GM18520 (cell line): ENCODE results near the gene MAEL.

Source experiments
- ATAC-seq: cut with Tn5 transposase; IDR thresholded peaks from one replicate; pipeline ENCODE4 v1.9.1; 2021; ENCODE audit not compliant: unreplicated experiment

The MAEL gene

DNA sequence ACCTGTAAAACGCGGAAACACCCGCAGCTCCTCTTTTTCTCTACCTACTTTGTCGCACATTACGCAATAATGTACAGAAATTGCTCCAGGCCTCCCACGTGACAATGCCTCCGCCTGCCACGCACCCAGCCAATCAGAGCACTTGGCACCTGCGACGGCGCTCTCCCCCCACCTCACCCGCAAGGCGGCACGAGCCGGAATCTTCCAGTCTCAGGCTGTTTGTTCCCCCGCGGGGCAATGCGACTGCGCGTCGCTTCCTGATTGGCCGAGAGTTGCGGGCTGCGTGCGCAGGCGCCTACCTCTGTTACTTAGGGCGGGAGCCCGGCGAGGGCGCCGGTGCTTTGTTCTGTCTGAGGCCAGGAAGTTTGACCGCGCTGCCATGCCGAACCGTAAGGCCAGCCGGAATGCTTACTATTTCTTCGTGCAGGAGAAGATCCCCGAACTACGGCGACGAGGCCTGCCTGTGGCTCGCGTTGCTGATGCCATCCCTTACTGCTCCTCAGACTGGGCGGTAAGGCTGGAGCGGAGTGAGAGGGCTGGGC is at the start of gene MAEL:
Gene MAEL (plus strand): TSS at position 307 of the 542 bp plus-strand sequence. CDS start 73 bp downstream, at position 380.
- no peak for ATAC-seq

DNA sequence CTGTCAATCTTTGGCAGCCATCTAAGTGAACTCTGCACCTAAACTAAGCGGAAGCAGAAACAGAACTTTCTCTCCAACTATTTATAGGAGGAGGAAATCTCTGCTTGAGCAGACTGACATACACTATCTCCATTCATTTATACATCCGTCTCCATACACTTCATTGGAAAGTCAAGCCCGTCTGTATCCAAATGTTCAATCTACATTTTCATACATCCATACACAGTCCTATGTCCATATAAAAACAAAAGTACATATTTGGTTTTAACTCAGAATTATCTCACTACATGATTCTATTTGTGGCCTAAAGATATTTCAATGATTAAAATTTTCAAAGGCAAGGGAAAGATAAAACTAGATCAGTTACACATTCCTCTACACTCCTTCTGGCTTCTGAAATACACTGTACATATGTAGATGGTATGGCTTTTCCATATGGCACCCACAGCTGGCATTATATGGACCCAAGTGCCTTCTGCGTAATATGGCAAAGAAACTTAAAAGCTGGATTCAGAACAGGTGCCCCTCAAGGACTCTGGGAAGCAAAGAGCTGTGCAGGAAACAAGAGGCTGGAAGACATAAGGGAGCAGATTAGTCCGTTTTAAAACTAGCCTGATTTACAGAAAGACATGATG is 49.2 kb upstream of the MAEL start:
- no peak for ATAC-seq

DNA sequence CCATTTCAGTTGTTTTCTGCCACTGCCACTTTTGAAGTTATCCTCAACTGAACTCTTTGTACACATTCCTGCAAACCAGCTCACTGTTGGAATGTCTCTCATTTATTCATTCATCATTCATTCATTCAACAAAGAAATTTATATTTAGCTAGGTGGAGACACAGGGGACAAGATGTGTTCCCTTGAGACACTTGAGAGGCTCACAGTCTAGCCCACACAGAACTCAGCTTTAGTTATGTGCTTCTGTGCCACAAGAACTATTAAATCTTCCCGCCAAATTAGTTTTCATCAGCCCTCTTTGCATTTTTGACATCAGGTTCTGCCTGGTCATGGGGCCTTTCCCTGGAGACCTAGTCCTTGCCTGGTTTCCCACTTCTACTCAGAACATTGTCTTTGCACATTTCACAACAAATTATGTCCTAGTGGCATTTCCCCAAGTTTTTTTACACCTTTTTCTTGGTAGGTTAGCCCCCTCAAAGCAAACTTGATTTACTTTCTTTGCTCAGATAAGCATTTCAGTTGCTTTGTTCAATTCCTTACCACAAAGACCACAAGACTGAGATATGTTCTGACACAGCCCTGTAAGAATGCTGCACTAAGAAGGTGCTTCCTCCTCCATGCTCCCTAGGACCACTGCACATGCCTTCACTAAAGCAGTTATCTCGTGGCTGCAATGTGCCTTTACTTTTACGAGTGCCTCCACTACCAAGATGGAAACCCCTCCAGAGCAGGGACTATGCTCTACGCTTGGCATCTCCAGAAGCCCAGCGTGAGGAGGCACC is 44.7 kb upstream of the MAEL start:
- no peak for ATAC-seq

DNA sequence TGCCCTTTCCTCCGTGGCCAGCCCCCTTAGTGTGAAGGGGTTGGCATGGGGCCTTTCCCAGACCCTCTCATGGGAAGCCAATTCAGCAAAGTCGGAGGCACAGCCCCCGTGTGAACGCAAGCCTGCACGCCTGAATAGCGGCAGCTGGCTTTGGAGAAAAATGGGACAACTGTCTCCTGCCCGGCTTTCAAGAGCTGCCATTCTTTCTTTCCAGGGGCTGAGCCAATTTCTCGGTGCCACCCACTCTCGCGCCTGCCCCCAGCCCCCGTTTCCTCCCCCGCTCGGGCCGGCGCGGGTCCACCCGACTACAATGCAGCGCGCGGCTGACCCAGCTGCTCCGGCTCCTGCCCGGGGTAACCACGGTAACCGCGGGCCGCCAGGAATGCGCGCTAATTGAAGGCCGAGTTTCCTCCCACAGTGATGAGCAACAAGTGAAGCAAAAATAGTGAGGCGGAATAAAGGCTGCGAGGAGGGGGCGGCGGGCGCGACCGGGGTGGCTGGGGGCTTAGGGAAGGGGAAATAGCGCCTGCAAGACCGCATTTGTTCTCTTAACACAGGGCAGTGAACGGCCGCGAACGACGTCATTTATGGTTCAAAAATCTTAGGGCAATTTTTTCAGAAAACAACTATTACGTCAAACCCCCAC is 41.6 kb upstream of the MAEL start:
- ATAC-seq, result no peak

DNA sequence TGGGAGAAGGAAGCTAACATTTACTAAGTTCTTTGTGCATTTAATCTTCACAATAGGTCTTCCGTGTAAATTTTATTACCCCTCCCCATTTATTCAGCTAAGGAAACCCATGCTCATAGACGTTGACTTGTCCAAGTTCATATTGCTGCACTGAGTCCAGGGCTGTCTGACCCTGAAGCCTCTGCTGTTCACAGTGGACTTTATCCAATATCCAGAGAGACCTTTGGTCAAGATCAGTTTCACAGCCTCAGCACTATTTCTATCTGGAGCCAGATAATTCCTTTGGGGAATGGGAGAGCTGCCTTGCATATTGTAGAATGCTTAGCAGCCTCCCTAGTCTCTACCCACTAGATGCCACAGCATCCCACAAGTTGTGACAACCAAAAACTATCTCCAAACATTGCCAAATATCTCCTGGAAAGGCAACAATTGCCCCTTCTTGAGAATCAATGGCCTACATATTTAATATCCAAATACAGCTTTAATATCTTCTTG is 40.2 kb upstream of the MAEL start:
- no peak for ATAC-seq

DNA sequence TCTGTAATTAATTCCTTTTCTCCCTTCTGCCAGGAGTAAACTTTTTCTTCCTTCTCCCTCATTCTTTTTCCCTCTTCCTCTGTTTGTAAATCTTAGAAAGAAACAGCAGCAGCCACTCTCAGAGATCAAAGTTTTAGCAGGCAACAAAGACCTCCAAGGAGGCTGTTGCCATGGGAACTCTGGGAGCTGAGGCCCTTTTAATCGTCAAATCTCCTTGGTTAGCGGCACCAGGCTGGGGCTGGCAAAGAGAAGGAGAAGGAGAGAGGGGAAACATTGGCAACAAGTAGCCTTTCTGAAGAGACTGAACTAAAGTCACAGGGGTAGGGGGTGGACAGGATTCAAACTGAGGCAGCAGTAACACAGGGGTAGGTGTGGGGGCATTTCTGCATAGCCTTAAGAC is 38.9 kb upstream of the MAEL start:
- ATAC-seq, result no peak

DNA sequence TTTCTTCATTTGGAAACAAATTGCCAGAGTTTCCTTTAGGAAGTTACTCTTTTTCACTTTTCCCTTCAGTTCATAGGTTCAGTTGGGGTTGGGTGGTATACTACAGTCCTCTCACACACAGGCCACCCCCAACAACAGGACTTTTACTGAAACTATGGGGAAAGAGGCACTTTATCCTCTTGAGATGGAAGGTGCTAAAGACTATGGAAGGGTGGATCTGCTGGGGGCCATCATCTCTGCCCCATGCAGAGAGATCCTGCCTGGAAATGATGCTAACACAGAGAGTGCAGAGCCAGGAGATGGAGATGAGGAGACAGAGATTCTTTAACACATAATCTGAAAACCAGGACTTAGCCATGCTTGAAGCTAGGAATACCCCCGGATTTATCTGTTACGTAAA is 38.0 kb upstream of the MAEL start:
- ATAC-seq, result no peak

DNA sequence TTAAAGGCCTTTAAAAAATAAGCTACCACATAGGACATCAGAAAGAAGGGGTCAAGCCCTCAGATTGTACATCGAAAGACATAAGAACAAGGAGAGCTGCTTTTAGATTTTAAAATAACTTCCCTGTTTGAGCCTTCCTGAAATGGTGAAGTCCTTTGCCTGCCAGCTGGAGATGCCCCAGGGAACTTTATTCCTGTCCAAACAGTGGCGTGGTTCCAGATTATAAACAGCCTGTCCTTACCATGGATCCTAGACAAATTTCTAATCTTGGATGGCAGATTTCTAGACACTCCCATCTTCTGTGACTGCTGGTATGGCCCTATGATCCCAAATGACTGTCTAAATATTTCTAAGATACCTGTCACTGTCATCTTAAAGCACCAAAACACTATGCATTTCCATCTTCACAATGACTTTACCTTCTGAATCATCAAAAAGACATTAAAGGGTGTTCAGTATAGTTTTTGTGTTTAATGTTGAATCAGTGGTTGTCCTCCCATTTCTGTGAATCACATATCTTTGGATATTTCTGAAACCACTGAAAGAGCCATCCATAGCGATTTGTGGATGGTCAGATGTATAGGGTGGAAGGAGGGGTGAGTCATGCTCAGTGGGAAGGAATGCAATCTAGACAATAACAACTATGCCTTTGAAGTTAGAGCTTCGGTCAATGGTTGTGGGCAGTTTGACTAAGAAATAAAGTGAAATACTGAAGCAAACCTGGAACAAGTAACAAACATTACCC is 36.9 kb upstream of the MAEL start:
- no peak for ATAC-seq

DNA sequence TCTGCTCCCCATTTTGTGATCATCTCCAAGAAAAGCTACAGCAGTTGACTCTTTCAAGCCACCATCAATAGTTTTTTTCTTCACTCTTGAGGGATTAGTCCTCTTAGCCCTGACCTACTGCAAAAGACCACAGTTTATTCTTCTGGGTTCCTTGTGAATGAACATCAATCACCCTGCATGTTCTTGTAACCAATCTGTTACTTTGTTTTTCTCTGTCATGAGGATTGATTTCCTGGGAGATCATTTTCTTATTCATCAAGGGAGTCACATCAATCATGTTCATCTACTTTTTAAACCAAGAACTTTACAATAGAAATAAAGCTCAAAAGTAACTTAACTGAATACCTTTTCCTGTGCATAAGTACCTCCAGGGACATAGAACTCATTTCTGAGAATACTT is 35.6 kb upstream of the MAEL start:
- ATAC-seq, result no peak

DNA sequence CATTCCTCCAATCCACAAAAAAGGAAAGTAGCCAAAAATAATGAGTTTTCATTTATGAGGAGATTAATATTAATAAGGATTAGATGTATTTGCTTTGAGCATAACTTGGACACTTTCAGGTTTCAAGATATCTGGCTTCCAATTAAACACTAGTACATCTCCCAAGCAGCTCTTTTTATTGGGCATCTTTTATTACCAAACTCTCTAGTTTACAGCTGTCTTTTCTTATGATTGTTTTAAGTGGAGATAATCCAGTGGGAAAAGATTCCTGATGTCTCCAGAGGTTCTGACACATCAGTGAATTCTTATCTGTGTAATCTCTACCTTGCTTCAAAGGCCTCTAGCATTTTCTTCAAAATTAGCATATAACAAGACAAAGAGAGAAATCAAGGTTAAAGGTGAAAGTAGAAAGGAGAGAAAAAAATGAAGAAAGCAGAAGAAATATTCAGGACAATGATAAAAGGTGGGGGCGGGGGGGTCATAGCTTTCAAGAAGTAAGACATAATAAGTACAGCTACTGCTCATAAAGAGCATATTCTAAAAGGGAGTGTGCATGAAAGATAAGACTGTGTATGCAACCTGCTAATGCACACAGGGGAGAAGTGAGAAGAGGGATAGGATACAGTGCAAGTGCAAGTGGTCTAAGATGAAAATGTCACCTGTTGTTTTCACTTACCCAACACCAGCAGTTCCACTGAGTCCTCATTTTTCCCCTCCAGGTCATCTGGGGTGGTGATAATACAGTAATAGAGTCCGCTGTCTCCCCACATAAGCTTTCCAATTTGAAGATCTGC is 32.8 kb upstream of the MAEL start:
- no peak for ATAC-seq

DNA sequence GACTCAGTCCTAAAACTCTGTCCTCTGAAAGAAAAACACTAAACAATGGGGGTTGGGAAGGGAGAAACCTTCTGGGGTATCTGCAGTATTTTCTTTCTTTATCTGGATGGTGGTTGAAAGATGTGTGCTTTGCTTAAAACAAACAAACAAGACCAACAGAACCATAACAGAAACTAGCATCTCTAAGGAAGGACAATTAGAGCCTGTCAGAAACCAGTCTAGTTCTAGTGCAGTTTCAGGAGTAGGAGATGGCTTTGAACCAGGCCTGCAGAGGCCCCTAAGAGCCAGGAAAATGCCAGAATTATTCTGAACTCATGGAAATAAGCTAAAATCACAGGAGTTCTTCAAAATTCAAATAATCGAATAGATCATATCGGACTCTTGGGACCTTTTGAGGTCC is 32.2 kb upstream of the MAEL start:
- no peak for ATAC-seq

DNA sequence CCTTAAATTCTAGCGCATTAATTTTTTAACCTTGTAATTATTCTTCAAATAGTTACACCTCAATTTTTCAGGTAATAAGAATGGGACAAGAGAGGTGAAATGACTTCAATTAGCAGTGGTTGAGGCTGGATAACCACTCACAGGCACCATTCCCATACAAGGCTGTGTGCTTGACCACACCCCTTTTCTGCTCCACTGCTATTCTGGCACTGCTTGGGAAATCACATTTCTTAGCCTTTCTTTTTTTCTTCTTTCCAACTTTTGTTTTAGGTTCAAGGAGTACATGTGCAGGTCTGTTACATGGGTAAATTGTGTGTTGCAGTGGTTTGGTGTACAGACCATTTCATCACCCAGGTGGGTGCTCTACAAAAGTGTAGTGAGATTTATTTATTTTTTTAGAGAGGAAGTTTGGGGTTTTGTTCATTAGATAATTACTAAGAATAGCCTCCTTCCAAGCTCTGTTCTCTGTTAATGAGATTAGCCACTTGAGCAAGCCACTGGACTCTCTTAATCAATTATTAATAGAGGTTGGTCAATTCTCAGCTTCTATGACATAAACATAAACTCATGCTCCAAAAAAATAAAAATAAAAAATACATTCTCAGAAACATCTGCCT is 28.1 kb upstream of the MAEL start:
- no peak for ATAC-seq

DNA sequence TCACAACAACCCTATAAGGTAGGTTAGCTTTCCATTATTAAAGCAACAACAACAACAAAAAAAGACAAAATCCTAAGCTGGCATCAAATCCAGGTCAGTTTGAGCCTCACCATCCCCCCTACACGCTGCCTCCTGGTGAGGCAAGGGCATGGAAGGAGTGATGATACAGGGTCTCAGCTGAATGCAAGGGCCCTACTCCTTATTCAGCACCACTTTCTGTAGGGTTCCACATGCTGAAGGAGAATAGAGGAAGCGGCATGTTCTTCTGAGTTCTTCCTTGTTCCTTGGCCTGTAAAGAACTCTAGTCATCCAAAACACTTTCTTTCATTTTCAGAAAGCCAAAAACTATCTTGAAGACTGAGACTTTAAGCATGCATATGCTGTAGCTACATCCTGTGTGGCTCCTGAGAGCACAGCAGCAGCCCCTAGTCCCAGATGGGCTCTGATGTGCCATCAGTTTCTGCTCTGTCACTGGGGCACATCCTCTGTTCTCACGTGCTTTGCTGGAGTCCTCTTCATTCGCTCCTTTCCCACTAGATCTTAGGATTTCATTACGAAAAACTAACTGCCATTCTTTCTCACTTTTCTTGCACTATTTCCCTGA is 19.9 kb upstream of the MAEL start:
- ATAC-seq, result peak; percentile 36

DNA sequence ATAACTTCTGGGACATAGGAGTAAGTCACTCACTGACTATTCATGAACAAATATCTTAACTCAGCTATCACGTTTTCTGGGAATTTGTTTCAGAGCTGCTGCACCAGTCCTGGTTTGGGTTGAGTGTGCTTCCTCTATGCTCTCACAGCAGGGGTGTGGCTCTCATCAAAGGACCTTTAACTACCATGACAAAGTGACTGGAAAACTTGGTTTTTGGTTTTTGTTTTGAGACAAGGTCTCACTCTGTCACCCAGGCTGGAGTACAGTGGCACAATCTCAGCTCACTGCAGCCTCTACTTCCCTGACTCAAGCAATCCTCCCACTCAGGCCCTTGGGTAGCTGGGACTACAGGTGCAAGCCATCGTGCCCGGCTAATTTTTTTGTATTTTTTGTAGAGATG is 17.8 kb upstream of the MAEL start:
- ATAC-seq, result no peak

DNA sequence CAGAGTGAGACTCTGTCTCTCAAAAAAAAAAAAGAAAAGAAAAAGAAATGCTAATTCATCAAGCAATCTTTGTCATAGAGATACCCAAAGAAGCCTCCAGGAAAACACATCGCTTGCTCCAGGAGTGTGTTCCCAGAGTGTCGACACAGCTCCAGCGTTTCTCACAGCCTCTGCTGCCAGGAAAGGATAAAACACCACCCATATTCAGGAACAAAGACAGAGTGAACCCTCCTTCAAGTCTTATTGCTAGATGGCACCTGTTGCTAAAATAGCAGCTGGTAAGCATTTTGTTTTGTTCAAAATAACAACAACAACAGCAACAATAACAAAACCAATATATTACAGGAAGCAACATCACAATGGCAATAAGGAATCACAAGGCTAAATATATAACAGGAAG is 16.9 kb upstream of the MAEL start:
- no peak for ATAC-seq

DNA sequence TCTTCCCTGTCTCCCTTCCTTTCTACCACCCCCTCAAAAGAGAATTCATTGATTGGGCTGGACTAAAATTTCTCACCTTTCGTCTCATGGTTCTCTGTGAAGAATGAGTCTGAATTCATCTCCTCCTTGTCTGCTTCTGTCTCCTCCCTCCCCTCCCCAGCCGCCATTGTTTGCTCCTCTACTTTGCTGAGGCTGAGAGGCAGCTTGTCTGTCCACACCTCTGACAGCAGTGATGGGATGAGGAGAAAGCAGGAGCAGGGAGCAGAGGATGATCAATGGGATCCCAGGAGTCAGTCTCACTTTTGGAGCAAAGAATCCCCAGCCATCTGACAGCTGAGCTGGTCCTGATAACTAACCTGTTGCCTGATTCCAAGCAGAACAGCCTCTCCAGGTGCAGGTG is 16.3 kb upstream of the MAEL start:
- no peak for ATAC-seq

DNA sequence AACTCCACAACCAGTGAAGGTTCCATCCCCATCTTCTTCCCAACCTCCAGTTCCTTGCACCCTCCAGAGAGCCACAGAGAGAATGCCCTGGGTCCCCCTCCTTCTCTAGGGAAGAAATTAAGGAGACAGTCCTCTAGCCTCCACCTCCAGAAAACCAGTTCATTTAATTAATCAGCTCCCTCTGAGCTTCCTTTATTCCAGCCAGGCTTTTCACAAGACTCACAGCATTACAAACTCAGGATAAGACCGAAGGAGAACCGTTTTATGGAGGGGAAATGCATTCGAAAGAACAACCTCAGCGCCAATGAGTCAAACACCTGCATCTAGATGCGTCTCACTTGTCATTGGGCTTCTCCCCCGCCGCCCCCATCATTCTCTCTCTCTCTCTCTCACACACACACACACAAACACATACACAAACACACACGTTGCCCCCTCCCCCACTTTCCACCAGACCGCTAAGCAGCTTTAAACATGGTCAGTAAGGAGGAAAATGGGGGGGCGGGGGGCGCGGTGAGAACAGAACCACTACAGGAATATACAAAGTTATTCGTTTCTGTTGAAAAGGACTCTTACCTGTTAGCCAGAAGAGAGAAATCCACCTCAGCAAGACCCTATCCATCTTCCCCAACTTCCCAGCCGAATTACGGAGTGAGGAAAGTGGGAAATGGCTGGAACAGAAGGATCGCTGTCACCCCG is 14.3 kb upstream of the MAEL start:
- no peak for ATAC-seq

DNA sequence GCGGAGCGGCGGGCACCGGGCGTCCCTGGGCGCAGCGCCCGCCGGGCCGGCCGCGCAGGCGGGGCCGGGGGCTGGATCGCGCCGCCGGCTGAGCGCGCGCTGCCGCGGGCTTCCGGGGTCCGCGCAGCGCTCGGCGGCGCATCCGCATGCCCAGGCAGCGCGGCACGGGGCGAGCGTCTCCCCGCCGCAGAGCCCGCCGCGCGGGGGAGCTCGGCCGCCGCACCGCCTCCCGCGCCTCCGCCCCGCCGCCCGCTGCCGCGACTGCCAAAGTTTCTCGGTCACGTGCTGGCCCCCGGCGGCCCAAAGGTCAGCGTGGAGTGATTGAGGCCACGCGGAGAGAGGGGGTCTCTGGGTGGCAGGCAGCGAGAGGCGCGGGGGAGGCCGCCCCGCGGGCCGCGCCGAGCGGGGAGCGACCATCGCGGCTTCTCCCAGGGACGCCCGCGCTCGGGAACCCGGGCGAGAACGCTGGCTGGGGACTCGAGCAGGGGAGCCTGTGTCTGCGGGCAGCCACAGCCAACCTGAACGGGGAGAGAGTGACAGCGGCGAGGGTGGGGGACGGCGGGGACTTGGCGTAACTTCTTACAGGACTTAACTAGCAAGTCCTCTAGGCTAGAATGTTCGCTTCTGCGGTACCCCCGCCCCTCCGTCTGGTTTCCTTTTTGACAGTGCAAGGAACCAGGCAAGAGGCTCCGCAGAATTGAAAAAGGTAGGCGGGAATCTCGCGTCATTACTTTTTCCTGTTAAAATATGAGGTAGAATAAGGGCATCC is 13.5 kb upstream of the MAEL start, which contains the start of gene ILDR2:
Gene ILDR2 (minus strand): TSS at position 180 of the 769 bp plus-strand sequence. CDS start 272 bp downstream, outside the sequence.
- peak; percentile 33 for ATAC-seq
